Measurements from ENCODE around the gene TMEM234.

GRCh38 chr1:32178380-32179192 is 43.6 kb downstream of the TMEM234 start:
- no peak for TF ChIP-seq POLR2A (IDR thresholded peaks at IDR 0.05; ENCODE audit: low read depth, low read length)
- TF ChIP-seq, protein P1, sequence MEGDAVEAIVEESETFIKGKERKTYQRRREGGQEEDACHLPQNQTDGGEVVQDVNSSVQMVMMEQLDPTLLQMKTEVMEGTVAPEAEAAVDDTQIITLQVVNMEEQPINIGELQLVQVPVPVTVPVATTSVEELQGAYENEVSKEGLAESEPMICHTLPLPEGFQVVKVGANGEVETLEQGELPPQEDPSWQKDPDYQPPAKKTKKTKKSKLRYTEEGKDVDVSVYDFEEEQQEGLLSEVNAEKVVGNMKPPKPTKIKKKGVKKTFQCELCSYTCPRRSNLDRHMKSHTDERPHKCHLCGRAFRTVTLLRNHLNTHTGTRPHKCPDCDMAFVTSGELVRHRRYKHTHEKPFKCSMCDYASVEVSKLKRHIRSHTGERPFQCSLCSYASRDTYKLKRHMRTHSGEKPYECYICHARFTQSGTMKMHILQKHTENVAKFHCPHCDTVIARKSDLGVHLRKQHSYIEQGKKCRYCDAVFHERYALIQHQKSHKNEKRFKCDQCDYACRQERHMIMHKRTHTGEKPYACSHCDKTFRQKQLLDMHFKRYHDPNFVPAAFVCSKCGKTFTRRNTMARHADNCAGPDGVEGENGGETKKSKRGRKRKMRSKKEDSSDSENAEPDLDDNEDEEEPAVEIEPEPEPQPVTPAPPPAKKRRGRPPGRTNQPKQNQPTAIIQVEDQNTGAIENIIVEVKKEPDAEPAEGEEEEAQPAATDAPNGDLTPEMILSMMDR (conservative IDR thresholded peaks at IDR 0.05; ENCODE audit: low read depth, low read length) = no peak
- TF ChIP-seq MAZ (IDR thresholded peaks at IDR 0.05; ENCODE audit: borderline replicate concordance, low read depth, low read length) = no peak
- no peak for TF ChIP-seq NFE2L2 (IDR thresholded peaks at IDR 0.05; ENCODE audit: low read depth, low read length)
- TF ChIP-seq SMC3 (IDR thresholded peaks at IDR 0.05; ENCODE audit: low read depth, low read length) = no peak
- no peak for TF ChIP-seq ELK1 (IDR thresholded peaks at IDR 0.05; ENCODE audit: borderline replicate concordance, low read depth, low read length)
- TF ChIP-seq, protein P2, sequence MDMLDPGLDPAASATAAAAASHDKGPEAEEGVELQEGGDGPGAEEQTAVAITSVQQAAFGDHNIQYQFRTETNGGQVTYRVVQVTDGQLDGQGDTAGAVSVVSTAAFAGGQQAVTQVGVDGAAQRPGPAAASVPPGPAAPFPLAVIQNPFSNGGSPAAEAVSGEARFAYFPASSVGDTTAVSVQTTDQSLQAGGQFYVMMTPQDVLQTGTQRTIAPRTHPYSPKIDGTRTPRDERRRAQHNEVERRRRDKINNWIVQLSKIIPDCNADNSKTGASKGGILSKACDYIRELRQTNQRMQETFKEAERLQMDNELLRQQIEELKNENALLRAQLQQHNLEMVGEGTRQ (IDR thresholded peaks at IDR 0.05; ENCODE audit: low read depth, low read length) = no peak
- no peak for TF ChIP-seq RFX5 (IDR thresholded peaks at IDR 0.05; ENCODE audit: low read depth, low read length)
- no peak for TF ChIP-seq MAFK (IDR thresholded peaks at IDR 0.05; ENCODE audit: low read depth, low read length)
